HG02943 (cell line): ENCODE data around the gene AAMDC.
"Not testable (repeated sequence)": the region's sequence is repeated elsewhere in the genome, so short reads cannot be mapped to it uniquely, and the experiment has no call there.

Experiments
- ATAC-seq: cut with Tn5 transposase; IDR thresholded peaks from one replicate; pipeline ENCODE4 v1.9.1; 2021; ENCODE audit warnings: mild to moderate bottlenecking, low read depth, moderate library complexity; ENCODE audit not compliant: unreplicated experiment

AAMDC gene

GRCh38 chr11:77883775-77884174 is 62.8 kb downstream of the AAMDC start:
- ATAC-seq = no peak

- no peak for ATAC-seq
Observed at GRCh38 chr11:77884186-77884828, 63.4 kb downstream of the AAMDC start.

GRCh38 chr11:77884829-77885190 is 63.9 kb downstream of the AAMDC start:
- ATAC-seq = no peak

DNA sequence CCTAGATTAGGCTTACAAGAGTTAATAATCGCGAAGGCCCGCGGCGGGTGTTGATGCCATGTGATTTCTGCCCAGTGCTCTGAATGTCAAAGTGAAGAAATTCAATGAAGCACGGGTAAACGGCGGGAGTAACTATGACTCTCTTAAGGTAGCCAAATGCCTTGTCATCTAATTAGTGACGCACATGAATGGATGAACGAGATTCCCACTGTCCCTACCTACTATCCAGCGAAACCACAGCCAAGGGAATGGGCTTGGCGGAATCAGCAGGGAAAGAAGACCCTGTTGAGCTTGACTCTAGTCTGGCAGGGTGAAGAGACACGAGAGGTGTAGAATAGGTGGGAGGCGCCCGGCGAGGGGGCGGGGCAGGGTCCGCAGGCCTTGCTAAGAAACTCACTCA is 65.5 kb downstream of the AAMDC start:
- no peak for ATAC-seq

DNA sequence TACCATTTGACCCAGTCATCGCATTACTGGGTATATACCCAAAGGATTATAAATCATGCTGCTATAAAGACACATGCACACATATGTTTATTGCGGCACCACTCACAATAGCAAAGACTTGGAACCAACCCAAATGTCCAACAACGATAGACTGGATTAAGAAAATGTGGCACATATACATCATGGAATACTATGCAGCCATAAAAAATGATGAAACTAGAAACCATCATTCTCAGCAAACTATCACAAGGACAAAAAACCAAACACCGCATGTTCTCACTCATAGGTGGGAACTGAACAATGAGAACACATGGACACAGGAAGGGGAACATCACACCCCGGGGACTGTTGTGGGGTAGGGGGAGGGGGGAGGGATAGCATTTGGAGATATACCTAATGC is 68.1 kb downstream of the AAMDC start:
- ATAC-seq = not testable (repeated sequence)

- not testable (repeated sequence) for ATAC-seq
Observed at GRCh38 chr11:77890100-77890614, 69.2 kb downstream of the AAMDC start.

GRCh38 chr11:77890619-77891056 is 69.7 kb downstream of the AAMDC start:
- not testable (repeated sequence) for ATAC-seq

DNA sequence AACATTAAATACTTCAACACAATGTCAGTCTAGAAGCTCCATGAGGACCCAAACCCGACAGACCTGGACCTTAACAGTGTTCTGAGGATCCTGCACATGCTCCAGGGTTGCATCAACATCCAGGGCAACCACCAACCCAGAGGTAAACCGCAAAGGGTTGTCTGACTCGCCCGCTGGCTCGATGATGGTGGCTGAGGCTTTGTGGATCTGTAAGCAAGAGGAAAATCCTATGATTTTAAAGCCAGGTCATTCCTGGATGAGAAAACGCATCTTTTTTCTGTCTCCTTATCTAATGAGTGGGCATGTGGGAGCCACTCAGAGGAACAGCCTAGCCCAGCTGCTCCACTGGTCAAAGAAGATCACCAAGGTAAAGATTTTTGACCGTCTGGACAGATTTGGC is 70.3 kb downstream of the AAMDC start:
- ATAC-seq = not testable (repeated sequence)

GRCh38 chr11:77891703-77892102 is 70.8 kb downstream of the AAMDC start:
- ATAC-seq = not testable (repeated sequence)

GRCh38 chr11:77894949-77895348 is 74.0 kb downstream of the AAMDC start:
- not testable (repeated sequence) for ATAC-seq

DNA sequence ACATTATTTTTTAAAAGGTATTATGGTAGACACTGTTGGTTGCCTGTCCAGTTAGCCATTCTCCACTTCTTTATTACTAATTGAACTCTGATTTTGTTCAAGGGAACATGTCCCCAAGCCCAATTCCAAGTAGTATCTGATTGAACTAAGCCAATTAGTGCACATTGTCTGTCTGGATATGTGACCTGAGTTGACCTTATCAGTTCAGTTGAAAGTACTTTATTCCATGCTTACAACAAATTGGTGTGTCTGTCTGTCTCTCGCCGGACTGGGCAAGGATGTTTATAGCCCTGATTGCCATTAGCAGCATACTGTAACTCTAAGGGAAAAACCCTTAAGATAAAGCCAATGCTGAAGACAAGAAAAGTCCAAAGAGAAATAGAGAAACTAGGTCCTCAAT is 87.9 kb downstream of the AAMDC start:
- ATAC-seq = no peak

DNA sequence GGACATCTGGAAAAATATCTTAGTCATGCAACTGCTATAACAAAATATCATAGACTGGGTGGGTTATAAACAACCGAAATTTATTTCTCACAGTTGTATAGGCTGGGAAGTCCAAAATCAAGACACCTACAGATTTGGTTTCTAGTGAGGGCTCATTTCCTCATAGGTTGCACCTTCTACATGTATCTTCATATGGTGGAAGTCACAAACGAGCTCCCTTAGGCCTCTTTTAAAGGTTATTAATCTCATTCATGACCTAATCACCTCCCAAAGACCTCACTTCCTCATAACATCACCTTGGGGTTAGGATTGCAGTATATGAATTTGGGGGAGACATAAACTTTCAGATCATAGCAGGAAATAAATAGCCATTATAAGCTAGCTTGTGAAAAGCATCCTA is 88.3 kb downstream of the AAMDC start:
- no peak for ATAC-seq

GRCh38 chr11:77910828-77911227 is 89.9 kb downstream of the AAMDC start:
- not testable (repeated sequence) for ATAC-seq

DNA sequence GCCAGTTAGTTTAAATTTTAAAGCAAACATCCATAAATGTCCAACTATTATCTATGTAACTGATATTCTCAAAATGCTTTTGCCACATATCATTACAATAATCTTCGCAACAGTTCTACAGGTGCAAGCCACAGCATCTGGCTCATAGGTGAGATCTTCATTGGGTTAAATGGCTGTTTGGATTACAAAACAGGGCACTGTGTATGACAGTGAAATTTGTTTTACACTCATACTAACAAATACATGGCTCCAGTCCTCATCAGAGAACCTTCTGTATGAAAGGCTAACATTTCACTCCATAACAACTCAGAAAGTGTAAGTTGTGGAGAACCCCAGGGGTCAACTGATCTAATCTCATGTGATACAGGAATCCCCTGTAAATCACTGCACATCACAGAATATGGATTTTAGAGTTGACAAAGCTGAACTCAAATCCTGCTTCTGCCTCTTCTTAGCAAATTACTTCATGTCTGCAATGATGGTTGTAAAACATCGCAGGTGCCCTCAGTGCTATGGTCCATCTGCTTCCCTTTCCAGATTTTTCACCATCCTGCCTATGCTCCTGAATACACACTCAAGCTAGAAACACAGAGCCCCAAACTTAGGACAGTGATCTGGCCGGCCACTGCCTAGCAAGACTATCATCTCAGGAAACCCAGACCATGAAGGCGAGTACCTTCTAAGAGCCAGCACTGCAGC is 92.8 kb downstream of the AAMDC start:
- not testable (repeated sequence) for ATAC-seq

DNA sequence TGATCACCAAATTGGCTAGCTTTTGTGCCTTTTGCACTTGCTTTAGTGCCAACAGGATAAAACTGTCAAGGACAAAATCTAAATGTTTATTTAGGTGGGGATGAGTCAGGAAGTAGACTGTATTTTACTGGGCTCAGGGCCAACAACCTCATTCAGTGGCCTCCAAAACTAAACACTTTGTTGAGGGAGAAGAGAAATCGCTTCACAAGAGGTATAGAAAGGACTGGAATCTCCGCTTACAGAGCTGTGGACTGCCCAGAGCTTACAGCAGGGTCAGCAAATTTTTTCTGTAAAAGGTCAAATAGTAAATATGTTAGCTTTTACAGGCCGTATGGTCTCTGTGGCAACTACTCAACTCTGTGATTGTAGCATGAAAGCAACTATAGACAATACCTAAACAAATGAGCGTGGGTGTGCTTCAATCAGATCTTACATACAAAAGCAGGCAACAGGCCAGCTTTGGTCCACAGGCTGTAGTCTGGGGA is 93.4 kb downstream of the AAMDC start:
- ATAC-seq = not testable (repeated sequence)

- not testable (repeated sequence) for ATAC-seq
Observed at GRCh38 chr11:77917713-77918112, 96.8 kb downstream of the AAMDC start.
